ENCODE results near the gene FIZ1.

Gene FIZ1

GRCh38 chr19:55613930-55614710 lies 14.8 kb upstream of the FIZ1 start:
- no peaks in the 10 kb centered on the region for H3K27me3 ChIP-seq (ENCODE audit: control insufficient read depth, insufficient read depth, low read length, poor library complexity, severe bottlenecking)
- peaks cover 18% of the 10 kb centered on the region for H3K36me3 ChIP-seq (ENCODE audit: control insufficient read depth, insufficient read depth, low read length)
- no peaks in the 10 kb centered on the region for H3K9me3 ChIP-seq (ENCODE audit: control insufficient read depth, low read length)
- 96% methylated on average over 75 of the region's 75 CpGs for whole genome bisulfite sequencing, 2 experiments
- H3K27ac ChIP-seq (ENCODE audit: insufficient read depth, low read depth, low read length, poor library complexity, severe bottlenecking), result no peak overlapping the region
- H3K4me1 ChIP-seq (ENCODE audit: control insufficient read depth, insufficient read depth, low read length), result no peaks in the 10 kb centered on the region
- H3K4me3 ChIP-seq (ENCODE audit: insufficient read depth, low read depth, low read length), result no peak overlapping the region

- no peak overlapping the region for H3K4me3 ChIP-seq (ENCODE audit: insufficient read depth, low read depth, low read length)
- H3K4me1 ChIP-seq (ENCODE audit: control insufficient read depth, insufficient read depth, low read length), result no peaks in the 10 kb centered on the region
- WGBS, 2 experiments, result 96 to 97% methylated on average over 27 of the region's 27 CpGs
- no peaks in the 10 kb centered on the region for H3K9me3 ChIP-seq (ENCODE audit: control insufficient read depth, low read length)
- H3K36me3 ChIP-seq (ENCODE audit: control insufficient read depth, insufficient read depth, low read length), result peaks cover 20% of the 10 kb centered on the region
- no peaks in the 10 kb centered on the region for H3K27me3 ChIP-seq (ENCODE audit: control insufficient read depth, insufficient read depth, low read length, poor library complexity, severe bottlenecking)
- H3K27ac ChIP-seq (ENCODE audit: insufficient read depth, low read depth, low read length, poor library complexity, severe bottlenecking), result no peak overlapping the region
Observed at GRCh38 chr19:55613396-55613795, 14.1 kb upstream of the FIZ1 start.

- Histone ChIP-seq H3K4me1 (ENCODE audit: control insufficient read depth, insufficient read depth, low read length) (no peaks in the 10 kb centered on the region), H3K4me3 (ENCODE audit: insufficient read depth, low read depth, low read length) (no peak overlapping the region), H3K27ac (ENCODE audit: insufficient read depth, low read depth, low read length, poor library complexity, severe bottlenecking) (no peak overlapping the region), H3K9me3 (ENCODE audit: control insufficient read depth, low read length) (no peaks in the 10 kb centered on the region), H3K27me3 (ENCODE audit: control insufficient read depth, insufficient read depth, low read length, poor library complexity, severe bottlenecking) (no peaks in the 10 kb centered on the region), H3K36me3 (ENCODE audit: control insufficient read depth, insufficient read depth, low read length) (peaks cover 16% of the 10 kb centered on the region)
- 96 to 98% methylated on average over 3 of the region's 3 CpGs for WGBS, 2 experiments
Observed at GRCh38 chr19:55611983-55612645, 12.8 kb upstream of the FIZ1 start.

- WGBS, 2 experiments, result 95 to 96% methylated on average over 15 of the region's 15 CpGs
Observed at GRCh38 chr19:55611300-55611982, 12.1 kb upstream of the FIZ1 start.

GRCh38 chr19:55609326-55609725 lies 10.0 kb upstream of the FIZ1 start:
- WGBS, 2 experiments, result 95% methylated on average over 5 of the region's 5 CpGs
- Histone ChIP-seq H3K9me3 (ENCODE audit: control insufficient read depth, low read length) (no peaks in the 10 kb centered on the region), H3K27me3 (ENCODE audit: control insufficient read depth, insufficient read depth, low read length, poor library complexity, severe bottlenecking) (no peaks in the 10 kb centered on the region), H3K4me1 (ENCODE audit: control insufficient read depth, insufficient read depth, low read length) (peaks cover 6% of the 10 kb centered on the region), H3K36me3 (ENCODE audit: control insufficient read depth, insufficient read depth, low read length) (peaks cover 11% of the 10 kb centered on the region), H3K27ac (ENCODE audit: insufficient read depth, low read depth, low read length, poor library complexity, severe bottlenecking) (no peak overlapping the region), H3K4me3 (ENCODE audit: insufficient read depth, low read depth, low read length) (no peak overlapping the region)

More at GRCh38 chr19:55611300-55611982, 12.1 kb upstream of the FIZ1 start:
- peaks cover 16% of the 10 kb centered on the region for H3K36me3 ChIP-seq (ENCODE audit: control insufficient read depth, insufficient read depth, low read length)
- no peak overlapping the region for H3K4me3 ChIP-seq (ENCODE audit: insufficient read depth, low read depth, low read length)
- peaks cover 4% of the 10 kb centered on the region for H3K4me1 ChIP-seq (ENCODE audit: control insufficient read depth, insufficient read depth, low read length)
- H3K27me3 ChIP-seq (ENCODE audit: control insufficient read depth, insufficient read depth, low read length, poor library complexity, severe bottlenecking), result no peaks in the 10 kb centered on the region
- H3K27ac ChIP-seq (ENCODE audit: insufficient read depth, low read depth, low read length, poor library complexity, severe bottlenecking), result no peak overlapping the region
- H3K9me3 ChIP-seq (ENCODE audit: control insufficient read depth, low read length), result no peaks in the 10 kb centered on the region

- peak overlapping the region; percentile 87 for H3K4me3 ChIP-seq (ENCODE audit: insufficient read depth, low read depth, low read length)
- 90 to 93% methylated on average over 9 of the region's 9 CpGs for WGBS, 2 experiments
- H3K36me3 ChIP-seq (ENCODE audit: control insufficient read depth, insufficient read depth, low read length), result peaks cover 6% of the 10 kb centered on the region
- peaks cover 6% of the 10 kb centered on the region for H3K4me1 ChIP-seq (ENCODE audit: control insufficient read depth, insufficient read depth, low read length)
- no peak overlapping the region for H3K27ac ChIP-seq (ENCODE audit: insufficient read depth, low read depth, low read length, poor library complexity, severe bottlenecking)
- H3K27me3 ChIP-seq (ENCODE audit: control insufficient read depth, insufficient read depth, low read length, poor library complexity, severe bottlenecking), result no peaks in the 10 kb centered on the region
- no peaks in the 10 kb centered on the region for H3K9me3 ChIP-seq (ENCODE audit: control insufficient read depth, low read length)
Observed at GRCh38 chr19:55606817-55607216, 7.5 kb upstream of the FIZ1 start.

GRCh38 chr19:55606471-55606787 lies 7.1 kb upstream of the FIZ1 start:
- H3K36me3 ChIP-seq (ENCODE audit: control insufficient read depth, insufficient read depth, low read length), result peaks cover 6% of the 10 kb centered on the region
- H3K4me1 ChIP-seq (ENCODE audit: control insufficient read depth, insufficient read depth, low read length), result peaks cover 6% of the 10 kb centered on the region
- no peak overlapping the region for H3K27ac ChIP-seq (ENCODE audit: insufficient read depth, low read depth, low read length, poor library complexity, severe bottlenecking)
- peak overlapping the region; percentile 87 for H3K4me3 ChIP-seq (ENCODE audit: insufficient read depth, low read depth, low read length)
- H3K27me3 ChIP-seq (ENCODE audit: control insufficient read depth, insufficient read depth, low read length, poor library complexity, severe bottlenecking), result no peaks in the 10 kb centered on the region
- WGBS, 2 experiments, result 35 to 41% methylated on average over 12 of the region's 12 CpGs
- H3K9me3 ChIP-seq (ENCODE audit: control insufficient read depth, low read length), result no peaks in the 10 kb centered on the region

- 1% methylated on average over 44 of the region's 44 CpGs for whole genome bisulfite sequencing, 2 experiments
- no peaks in the 10 kb centered on the region for H3K9me3 ChIP-seq (ENCODE audit: control insufficient read depth, low read length)
- peaks cover 8% of the 10 kb centered on the region for H3K4me1 ChIP-seq (ENCODE audit: control insufficient read depth, insufficient read depth, low read length)
- peak within 1 kb of the TSS; percentile 97 for H3K27ac ChIP-seq (ENCODE audit: insufficient read depth, low read depth, low read length, poor library complexity, severe bottlenecking)
- H3K4me3 ChIP-seq (ENCODE audit: insufficient read depth, low read depth, low read length), result peak within 1 kb of the TSS; percentile 87
- peaks cover 6% of the 10 kb centered on the region for H3K36me3 ChIP-seq (ENCODE audit: control insufficient read depth, insufficient read depth, low read length)
- no peaks in the 10 kb centered on the region for H3K27me3 ChIP-seq (ENCODE audit: control insufficient read depth, insufficient read depth, low read length, poor library complexity, severe bottlenecking)
Observed at GRCh38 chr19:55605637-55606470, 6.5 kb upstream of the FIZ1 start, which contains the start of gene ZNF865. TSS of gene ZNF865 (plus strand) at chr19:55605647. CDS start at chr19:55613619, 7,972 bp downstream.

GRCh38 chr19:55605207-55605636 lies 5.9 kb upstream of the FIZ1 start:
- 0% methylated on average over 43 of the region's 43 CpGs for WGBS, 2 experiments
- Histone ChIP-seq H3K27ac (ENCODE audit: insufficient read depth, low read depth, low read length, poor library complexity, severe bottlenecking) (peak overlapping the region; percentile 97), H3K27me3 (ENCODE audit: control insufficient read depth, insufficient read depth, low read length, poor library complexity, severe bottlenecking) (no peaks in the 10 kb centered on the region), H3K4me1 (ENCODE audit: control insufficient read depth, insufficient read depth, low read length) (peaks cover 9% of the 10 kb centered on the region), H3K9me3 (ENCODE audit: control insufficient read depth, low read length) (no peaks in the 10 kb centered on the region), H3K36me3 (ENCODE audit: control insufficient read depth, insufficient read depth, low read length) (peaks cover 6% of the 10 kb centered on the region), H3K4me3 (ENCODE audit: insufficient read depth, low read depth, low read length) (peak overlapping the region; percentile 87)
